NCI-H446 treated with DMSO at 0.1 percent for 48 hours (cell line): ENCODE data around the gene INPP5A.

ENCODE experiments used
- DNase-seq: peaks from one replicate; lab custom pipeline; 2025; lab: John Stamatoyannopoulos, UW

INPP5A gene

DNA sequence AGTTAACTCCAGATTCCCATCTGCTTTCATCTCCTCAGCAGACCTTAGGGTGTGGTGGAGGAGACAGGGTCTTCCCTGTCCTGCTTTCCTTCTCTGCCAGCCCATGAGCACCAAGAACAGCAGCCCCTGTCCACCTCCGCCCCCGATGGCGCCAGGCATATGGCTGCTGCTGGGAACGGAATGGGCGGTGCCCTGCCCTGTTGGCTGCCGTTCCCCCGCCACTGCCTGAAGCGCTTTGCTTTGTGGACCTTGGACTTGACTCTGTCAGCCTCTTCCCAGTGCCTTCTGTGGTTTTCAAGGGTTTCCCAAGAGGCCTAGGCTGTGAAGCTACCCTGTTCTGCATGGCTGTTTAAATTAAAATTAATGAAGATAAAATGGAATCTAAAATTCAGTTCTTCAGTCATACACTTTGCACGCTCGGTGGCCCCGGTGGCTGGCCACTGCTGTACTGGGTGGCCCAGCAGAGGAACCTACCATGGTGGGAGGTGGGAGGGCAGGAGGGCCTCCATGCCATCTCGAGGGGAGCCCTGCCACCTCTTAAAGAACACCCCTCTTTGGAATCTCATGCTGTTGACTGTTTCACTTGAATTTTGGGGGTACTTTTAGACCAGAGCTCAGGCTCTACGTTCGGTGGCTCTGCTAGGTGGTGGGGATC, 169.7 kb downstream of the INPP5A start:
- no peak for DNase-seq

DNA sequence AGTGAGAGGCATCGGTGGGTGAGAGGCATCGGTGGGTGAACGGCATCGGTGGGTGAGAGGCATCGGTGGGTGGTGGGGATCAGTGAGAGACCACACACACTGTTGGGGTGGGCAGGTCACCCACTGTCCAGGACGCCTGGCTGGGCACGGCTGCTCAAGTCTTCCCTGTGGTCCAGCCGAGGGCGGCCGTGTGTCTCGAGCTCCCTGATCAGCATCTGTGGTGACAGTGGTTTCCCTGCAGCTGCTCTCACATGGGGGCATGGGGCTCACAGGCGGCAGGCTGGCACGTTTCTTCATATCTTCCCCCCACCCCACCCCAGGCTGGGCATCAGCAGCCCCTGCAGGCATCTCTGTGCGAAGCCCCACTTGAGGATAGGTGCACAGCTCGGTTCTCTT, 170.2 kb downstream of the INPP5A start:
- no peak for DNase-seq

DNA sequence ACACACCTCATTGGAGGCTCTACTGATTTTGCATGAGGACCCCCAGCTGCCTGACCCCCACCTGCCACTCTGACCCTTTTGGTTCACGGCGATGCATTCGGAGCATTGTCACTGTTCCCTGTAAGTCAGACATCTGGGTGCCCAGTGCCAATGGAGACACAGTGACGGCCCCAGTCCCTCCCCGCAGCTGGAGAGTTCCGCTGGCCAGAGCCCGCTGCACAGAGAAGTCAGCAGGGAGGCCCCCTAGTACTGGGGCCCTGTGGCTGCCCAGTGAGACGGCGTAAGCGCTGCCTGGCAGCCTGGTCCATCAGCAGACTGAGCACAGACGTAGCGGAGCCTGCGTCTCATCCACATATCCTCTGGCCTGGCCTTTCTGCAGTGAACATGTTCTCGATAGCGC, 170.9 kb downstream of the INPP5A start:
- no peak for DNase-seq

DNA sequence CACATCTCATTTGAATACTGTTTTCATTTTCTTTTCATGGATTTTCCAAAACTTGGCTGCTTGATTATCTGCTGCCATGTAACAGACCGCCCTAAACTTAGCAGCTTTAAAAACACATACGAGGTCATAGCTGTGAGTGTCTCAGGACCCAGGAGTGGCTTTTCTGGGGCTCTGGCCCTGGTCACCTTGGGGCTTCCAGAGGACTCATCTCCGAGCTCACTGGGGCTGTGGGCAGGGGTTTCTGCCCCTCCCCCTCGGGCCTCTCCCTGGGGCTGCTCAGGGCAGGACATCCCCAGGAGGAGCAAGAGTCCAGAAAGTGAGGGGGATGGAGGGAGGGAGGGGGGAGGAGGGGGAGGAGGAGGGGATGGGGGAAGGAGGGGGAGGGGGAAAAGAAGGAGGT, 171.3 kb downstream of the INPP5A start:
- DNase-seq: no peak

DNA sequence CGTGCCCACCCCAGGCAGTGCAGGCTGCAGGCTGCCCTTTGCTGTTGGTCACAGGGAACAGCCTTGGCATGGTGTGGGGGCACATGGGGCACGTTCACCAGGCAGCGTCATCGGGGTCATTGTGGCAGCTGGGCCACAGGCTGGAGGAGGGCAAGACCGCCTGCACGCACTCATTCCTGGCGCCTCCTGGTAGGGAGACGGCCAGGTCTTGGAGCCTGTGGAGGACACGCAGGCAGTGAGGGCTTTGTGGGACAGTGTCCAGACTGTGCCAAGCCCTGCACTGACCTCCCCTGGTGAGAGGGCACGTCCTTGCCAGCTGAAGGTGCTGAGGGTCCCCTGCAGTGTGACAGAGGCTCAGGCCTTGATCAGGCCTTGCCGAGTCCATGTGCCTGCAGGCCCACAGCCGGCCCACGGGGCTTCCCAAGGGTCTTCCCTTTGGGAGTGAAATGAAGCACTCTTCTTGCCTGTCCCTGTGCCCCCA, 171.9 kb downstream of the INPP5A start:
- DNase-seq: no peak

- DNase-seq: no peak
Observed at GRCh38 chr10:132710036-132710686, 172.6 kb downstream of the INPP5A start.

DNA sequence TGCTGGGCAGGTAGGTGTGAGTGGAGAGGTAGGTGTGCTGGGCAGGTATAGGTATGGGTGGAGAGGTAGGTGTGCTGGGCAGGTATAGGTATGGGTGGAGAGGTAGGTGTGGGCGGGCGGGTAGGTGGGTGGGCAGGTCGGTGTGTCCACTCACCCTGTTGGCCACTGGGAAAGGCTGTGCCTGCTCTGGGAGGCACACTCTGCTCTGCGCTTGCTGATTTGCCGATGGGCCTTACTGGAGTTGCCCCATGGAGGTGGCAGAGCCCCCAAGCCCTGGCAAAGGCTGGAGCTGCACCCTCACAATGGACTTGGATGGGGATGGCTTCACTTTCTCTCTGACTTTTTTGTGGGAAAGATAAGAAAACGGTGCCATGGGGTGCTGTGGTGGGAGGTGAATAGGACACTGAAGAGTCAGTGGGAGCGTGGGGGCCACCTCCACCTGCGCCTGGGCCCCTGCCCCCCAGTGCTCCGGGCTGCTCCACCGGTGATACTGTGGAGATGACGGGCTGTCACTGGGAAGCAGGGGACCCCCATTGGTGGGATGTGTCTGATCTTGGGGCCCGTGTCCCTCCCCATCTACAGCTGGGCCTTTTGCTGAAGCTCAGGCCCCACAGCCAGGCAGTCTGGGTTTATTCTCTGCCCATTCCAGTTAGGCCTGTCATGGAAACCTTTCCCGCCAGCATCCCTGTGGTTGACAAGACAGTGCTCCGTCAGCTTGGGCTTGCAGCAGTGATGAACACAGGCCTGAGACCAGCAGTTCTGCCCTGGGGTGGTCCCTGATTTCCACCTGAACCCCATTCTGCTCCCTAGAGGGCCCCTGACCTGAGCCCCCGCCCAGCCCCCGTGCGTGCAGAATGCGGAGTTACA, 173.4 kb downstream of the INPP5A start:
- DNase-seq: no peak

DNA sequence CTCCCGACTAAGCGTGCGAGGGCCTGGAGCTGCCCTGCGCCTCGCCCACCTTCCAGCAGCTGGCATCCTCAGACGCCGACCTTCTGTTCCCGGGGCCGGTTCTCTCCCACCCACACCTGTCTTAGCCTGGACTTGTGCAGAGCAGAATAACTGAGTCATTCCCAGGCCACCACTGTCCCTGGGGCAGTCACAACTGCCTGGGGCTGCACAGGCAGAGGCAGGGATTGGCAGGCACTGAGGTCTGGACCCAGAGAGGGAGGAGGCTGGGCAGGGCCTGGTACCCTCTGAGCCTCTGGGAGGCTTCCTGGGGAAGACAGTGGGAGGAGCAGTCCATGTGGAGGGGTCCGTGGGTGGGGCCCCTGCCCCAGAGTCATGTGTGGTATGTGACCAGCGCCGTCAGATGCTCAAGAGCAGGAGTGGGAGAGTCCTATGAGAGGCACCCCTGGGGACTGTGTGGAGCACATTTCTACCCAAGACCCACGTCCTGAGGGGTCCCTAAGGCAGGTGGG, 174.1 kb downstream of the INPP5A start:
- no peak for DNase-seq

DNA sequence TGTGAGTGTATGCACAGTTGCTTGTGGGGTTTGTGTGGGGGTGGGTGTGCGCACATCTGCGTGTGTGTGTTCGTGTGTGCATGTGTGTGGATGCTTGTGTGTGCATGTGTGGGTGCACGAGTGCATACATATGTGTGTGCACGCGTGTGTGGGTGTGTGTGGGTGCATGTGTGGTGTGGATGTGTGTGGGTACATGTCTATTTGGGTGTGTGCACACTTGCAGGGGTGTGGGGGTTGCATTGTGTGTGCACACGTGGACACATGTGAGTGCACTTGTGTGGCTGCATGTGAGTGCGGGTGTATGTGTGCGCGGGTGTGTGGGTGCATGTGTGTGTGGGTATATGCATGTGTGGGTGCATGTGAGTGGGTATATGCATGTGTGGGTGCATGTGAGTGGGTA, 174.7 kb downstream of the INPP5A start:
- no peak for DNase-seq

- no peak for DNase-seq
Observed at GRCh38 chr10:132712743-132713142, 175.2 kb downstream of the INPP5A start.

- no peak for DNase-seq
Observed at GRCh38 chr10:132713421-132714095, 176.0 kb downstream of the INPP5A start.

DNA sequence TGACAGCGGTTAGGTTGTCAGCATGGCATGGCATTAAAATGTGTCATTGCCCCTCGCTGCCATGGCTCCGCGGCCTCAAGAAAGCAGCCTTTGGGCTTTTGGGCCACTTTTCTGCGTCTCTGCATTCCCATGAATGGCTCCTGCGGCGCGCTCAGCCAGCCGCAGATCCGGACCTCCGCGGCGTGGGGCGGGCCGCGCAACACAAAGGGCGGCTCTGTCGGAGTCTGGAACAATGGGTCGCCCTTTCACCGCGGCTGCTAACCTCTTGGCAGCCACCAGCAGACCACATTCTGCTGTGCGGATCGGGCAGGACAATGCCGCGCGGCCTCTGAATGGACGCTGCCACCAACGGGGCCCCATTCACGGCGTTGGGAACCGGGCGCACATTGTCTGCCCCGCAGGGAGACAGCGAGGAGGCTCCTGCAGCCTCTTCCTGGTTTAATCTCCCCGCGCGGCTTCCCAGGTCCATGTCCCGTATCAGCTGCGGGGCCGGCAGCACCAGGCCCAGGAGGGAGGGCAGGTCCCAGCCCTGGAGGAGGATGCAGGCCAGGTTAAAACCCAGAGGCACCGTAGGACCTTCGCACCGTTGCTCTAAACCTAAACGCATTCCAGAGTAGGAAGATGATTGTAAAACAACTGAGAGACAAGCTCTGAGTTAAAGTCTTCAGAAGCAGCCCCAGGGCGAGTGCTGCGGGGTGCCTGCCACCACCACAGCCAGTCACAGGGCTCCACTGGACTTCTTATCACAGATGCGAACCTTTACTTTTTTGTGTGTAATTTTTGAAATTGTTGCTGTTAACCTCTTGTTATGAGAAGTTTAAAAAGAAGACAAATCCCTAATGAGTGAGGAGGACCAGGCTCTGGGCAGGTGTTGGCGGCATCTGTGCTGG, 176.8 kb downstream of the INPP5A start:
- no peak for DNase-seq

- DNase-seq: no peak
Observed at GRCh38 chr10:132714986-132715775, 177.6 kb downstream of the INPP5A start.

- DNase-seq: no peak
Observed at GRCh38 chr10:132715776-132716680, 178.4 kb downstream of the INPP5A start.

GRCh38 chr10:132716691-132717490, 179.3 kb downstream of the INPP5A start:
- no peak for DNase-seq

GRCh38 chr10:132721725-132722124, 184.1 kb downstream of the INPP5A start:
- no peak for DNase-seq

DNA sequence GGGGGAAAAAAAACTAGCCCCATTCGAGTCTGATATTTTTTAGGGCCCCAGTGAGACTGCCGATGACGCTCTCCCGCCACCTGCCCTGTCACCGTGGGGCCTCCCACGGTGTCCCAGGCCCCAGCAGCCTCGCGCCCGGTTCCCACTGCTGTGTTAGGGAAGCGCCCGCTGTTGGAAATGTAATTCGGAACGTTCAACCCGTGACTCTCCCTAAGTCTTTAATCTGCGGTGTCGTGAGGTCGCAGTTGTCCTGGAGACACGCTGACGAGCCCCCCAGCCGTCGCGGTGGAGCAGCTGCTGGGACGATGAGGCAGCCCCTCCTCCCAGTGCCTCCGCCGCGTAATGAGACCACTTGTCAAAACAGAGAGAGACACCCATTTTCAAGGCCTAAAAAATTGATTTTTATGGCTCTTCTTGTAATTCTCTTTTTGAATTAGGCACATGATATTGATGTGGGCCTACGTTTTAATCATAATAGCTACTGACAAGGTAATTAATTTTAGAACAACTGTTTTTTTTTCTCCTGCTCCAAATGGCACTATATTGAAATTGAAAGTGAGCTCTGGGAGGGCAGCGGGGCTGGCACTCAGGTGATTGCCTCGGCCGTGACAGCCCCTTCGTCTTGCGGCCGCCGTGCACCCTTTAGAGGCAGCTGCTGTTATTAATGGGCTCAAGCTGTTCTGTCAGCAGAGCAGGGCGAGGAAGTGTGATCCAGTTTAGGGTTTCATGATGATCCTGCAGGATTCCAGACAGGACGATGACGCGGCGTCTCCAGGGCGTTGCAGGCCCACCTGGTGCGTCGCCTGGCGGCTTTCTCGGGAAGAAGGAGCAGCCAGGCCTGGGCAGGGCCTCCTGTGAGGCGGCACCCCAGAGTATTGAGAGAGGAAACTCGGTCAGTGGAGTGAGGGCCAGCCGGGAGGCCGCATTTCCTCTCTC, 185.1 kb downstream of the INPP5A start:
- no peak for DNase-seq
